HK-2 (cell line): ENCODE measurements around the gene PDE2A.

Experiments used
- DNase-seq: peaks from one replicate; pipeline ENCODE4 v3.0.0-alpha.2; 2018; ENCODE audit not compliant: unreplicated experiment

The PDE2A gene

DNA sequence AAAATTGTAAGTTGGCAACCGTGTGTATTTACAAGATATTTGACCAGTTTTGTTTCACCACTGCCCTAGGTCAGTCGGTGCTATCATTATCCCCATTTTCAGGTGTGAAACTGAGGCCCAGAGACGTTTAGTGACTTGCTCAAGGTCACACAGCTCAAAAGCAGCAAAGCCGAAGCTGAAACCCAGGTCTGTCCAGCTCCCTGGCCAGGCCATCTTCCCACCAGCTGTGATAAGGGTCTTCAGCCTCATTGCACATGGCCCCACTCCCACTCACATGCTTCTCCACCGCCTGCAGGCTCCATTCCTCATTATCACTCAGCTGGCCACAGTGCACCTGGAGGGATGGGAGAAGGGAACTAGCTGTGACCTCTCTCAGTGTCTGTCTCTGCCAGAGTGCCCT is 83.2 kb downstream of the PDE2A start:
- DNase-seq = no peak

DNA sequence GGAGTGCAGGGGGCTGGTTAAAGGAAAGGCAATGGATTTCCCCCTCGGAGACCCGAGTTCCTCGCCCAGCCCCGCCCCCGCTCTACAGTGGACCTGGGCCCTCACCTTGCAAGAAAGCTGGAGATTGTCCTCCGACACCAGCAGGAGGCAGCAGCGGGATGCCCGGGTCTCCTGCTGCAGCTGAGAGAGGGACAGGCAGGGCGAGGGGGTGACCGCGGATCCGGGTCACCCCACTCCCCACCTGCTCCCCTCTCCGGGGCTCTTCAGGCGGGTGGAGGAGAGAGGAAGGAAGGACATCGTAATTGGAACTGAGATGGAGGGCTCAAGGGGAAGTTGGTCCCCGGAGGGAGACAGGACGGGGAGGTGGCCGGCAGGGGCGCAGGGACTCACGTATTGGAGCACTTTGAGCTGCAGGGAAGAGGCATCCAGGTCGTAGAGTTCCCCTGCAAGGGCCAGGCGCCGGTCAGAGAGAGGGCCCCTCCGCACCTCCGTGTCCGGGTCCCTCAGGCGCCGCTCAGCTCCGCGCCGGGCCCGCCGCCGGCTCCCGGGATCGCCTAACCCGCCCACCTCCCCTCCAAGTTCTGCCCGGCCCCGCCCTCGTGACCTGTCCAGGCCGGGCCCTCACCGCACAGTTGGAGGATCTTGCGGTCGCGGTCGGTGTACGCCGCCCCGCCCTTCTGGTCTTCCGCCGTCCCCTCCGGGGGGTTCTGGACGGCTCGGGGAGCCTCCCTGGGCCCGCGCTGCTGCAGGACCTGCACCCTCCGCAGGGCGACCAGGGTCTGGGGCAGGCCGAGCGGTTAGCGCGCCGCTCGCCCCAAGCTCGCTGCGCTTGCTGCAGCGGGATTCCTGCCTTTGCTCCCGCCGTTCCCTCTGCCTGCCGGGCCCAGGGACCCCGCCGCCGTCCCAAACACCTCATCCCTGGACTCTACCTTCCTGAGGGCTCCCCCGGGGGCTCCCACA is 84.1 kb downstream of the PDE2A start:
- DNase-seq = peak; percentile 27

DNA sequence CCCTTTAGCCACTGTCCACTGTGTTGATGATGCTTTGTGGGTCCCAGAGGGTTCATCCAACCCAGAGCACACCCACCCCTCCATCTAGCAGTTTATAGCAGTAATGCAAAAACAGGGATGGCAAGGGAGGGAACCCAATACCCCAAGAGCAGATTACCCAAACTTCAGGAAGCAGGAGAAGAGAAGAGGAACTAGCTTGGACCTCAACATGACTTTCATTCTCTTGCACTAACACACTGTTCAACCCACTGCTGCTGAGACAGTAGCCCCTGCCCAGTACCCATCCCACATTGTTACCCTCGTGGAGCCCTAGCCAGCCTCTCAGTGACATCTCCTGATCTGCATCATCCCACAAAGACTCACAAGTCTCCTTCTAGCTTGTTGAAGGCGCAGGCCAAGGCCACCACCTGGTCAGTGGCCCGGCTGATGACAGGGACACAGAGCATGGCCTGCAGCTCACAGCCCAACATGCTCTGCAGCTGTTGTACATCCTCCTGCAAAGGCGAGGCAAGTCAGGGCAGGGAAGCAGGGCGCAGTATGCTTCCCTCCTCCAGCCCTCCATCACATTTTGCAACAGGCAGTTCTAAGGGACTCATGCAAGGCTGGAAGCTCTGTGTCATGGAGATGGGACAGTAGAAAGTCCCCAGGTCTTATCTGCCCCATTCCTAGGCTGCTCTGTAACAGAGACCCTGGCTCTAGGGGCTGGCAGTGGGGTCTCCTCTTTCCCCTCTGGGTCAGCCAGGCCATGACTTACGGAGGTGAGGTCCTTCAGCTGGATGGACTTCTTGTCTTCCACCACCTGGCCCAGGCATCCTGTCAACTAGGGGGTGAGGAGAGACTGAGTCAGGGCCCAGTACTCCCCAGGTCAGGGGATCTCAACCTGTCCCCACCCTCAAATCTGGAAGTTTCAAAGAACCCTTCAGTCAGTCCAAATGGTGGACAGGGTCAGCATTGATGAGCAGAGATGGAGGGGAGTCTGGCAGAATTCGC is 85.5 kb downstream of the PDE2A start:
- no peak for DNase-seq

- DNase-seq = no peak
Observed at GRCh38 chr11:72587696-72588095, 86.5 kb downstream of the PDE2A start.

DNA sequence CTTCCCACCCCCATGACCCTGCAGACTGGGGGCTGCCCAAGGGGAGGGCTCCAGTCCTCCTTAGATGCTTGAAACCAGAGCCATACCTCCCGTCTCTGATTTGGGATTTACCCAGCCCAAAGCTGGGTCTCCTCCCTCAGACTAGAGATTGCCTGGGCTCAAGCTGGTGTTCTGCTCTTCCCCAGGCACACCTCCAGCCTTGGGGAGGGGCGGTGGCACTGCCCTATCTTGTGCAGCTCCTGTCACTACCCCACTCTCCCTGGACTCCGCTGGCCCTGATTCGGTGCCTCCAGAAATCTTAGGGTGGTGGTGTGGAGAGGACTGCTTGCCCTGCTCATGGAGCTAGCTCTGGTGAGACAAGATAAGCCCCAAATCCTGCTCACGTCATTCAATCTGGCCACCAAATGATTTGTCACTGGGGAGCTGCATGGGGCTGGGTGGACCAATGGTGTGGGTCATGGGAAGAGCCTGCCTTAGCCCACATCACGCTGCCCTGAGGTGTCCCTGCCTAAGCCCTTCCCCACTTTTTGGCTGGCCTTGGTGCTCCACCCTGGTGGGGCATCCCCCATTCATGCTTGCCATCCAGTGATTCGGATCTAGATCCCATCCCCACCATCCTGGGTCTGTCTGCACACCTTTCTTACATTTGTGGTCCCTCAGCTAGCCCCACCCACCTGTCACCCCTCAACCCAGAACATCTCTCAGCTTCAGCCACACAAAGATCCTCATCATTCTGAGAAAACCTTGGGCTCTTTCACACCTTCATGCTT is 87.7 kb downstream of the PDE2A start:
- no peak for DNase-seq

DNA sequence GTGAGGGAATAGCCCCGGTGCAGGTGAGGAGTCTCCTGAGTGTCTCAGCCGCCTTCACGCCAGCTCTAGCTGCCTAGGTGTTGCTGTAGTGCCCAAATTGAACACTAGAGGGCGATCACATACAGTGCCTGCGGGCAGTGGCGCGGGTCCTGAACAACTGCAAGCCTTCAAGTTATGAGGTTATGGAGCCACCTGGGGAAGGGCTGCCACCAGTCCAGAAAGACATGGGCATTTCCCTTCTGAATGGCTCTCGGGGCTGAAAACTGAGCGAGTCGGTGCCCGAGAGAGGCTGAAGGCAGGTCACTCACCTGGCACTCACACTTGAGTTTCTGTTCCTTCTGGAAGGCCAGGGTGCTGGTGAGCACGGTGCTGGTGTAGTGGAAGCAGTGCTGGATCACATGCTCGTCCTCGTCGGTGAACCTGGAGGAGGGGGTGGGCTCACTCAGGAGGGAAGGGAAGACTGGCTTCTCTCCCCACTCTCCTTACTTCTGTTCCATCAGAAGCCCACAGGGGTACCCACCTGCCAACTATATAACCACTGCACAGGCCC is 88.4 kb downstream of the PDE2A start:
- peak; percentile 50 for DNase-seq

DNA sequence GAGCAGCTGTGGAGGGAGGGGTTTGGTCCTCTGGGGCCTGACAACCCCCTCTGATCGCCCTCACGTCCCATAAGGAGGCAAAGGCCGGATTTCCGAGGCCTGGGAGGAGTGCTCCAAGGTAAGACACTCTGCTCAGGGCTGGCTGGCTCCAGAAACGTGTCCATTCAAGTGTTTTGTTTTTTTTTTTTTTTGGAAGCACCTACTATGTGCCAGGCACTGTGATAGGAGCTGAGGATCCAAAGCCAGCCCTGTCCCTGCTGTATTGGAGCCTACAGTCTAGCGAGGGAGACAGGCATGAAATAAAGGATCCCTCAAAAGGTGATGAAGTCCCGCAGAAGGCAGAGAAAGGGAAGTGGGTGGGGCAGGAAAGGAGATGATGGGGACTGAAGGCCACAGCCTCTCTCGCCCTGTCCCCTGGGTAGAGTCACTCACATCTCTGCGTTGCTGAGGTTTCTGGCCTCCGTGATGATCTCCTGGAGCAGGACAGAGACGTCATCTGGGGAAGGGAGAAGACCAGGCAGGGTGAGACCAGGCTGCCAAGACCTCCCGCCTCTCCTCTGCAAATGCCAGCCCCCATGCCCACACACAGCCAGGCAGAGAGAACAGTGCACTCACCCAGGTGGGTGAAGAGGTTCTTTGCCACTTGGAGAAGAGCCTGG is 89.2 kb downstream of the PDE2A start:
- no peak for DNase-seq

DNA sequence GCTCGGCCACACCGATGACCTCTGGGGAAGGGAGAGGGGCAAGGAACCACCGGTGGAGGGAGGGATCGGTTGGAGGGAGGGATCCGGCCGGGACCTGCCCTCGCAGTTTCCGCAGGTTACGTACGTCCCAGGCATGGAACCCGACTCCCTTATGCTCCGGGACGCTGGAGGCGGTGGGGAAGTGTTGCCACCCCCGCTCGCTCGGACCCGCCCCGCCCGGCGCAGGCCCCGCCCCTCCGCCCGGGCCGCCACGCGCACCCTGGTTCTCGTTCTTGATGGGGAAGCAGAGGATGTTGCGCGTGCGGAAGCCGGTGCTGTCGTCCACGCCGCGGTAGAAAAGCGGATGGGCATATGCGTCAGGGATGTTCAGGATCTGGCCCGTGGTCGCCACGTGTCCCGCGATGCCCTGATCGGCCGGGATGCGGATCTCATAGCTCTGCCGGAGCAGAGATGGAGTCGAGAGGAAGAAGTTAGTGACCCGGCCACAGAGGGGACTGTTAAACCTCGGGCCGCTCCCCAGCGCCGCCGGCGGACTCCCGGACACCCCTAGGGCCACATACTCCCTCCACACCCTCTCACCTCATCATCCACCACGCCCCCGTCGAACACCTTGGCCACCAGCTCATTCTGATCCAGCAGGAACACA is 89.8 kb downstream of the PDE2A start:
- DNase-seq = no peak

- DNase-seq = no peak
Observed at GRCh38 chr11:72583616-72584292, 90.5 kb downstream of the PDE2A start.

- no peak for DNase-seq
Observed at GRCh38 chr11:72583177-72583553, 91.1 kb downstream of the PDE2A start.

DNA sequence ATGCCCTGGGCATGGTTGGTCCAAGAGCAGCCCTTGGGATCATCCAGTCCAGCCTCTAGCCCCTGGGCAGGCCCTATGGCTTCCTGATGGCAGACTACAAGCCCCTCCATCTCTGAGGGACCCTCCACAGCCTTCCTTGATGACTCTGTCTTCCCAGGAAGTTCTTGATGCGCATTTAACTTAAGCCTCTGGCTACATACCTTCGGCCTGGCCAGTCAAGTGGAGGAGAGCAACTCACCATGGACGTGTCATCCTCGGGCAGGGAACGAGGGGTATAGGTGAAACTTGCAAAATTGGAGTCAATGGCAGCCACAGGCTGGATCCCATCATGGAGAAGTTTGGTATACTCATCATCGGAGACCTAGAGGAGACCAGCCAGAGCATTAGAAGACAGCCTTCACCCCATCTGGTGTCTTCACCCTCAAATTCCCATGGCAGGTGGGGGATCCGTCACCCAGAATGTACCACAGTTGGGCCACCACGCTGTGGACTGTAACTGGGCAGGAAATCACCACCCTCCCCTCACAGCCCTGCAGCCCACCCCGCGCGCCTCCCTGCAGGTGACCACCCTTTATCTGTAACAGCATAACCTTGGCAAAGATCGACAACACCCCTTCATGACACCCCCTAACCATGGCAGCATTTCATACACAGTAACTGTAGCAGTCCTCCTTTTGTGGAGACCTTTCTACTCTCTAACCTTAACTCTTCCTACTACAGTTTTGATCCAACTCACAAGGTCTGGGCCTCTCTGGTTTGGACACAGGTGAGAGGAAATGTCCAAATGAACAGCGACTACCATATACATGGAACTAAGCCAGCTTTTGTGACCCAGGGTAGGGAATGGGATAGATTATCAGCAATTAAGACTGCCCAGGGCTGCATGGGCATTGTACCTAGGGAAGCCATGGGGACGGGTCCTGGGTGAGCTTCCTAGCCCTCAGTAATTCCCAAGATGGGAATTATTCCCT is 91.7 kb downstream of the PDE2A start:
- no peak for DNase-seq

- no peak for DNase-seq
Observed at GRCh38 chr11:72581067-72581466, 93.2 kb downstream of the PDE2A start.

GRCh38 chr11:72580642-72580950 is 93.6 kb downstream of the PDE2A start:
- DNase-seq = no peak

GRCh38 chr11:72579816-72580641 is 94.2 kb downstream of the PDE2A start:
- no peak for DNase-seq

DNA sequence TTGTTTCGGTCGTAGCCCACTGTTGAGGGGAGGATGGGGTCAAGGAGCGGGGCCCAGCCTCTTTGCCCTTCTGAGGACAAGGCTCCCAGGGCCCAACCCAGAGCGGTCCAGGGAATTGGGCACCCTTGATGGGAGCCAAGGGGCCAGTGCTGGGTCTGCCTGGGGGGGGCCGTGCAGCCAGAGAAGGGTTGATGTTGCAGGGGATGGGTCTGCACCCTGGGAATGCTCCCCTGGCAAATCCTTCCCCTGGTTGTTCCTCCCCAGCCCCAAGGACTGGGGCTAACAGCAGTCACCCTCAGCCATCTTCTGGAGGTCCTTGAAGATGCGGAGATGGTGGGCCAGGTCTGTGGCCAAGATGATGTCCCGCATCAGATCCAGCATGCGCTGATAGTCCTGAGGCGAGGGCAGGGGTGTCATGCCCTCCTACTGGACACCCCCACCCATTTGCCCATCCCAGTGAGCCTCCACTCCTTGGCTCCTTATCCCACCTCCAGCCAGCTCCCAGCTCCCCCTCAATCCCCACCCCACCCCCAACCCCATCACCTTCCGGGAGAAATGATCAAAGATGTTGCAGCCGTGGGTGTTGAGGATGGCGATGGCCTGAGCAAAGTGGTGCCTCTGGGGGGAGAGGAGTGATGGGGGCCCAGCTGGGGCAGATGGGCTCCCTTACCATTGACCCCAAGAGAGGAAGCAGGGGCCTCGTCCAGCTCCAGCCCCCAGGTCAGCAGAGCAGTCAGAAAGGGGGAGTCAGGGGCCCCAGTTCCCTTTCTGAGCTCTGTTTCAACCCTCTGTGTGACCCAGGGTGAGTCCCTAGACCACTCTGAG is 95.0 kb downstream of the PDE2A start:
- DNase-seq = no peak

- DNase-seq = no peak
Observed at GRCh38 chr11:72578566-72578965, 95.7 kb downstream of the PDE2A start.

- DNase-seq = no peak
Observed at GRCh38 chr11:72578051-72578450, 96.2 kb downstream of the PDE2A start.
